ENCODE measurements around the gene ZNF516.

ZNF516 gene

DNA sequence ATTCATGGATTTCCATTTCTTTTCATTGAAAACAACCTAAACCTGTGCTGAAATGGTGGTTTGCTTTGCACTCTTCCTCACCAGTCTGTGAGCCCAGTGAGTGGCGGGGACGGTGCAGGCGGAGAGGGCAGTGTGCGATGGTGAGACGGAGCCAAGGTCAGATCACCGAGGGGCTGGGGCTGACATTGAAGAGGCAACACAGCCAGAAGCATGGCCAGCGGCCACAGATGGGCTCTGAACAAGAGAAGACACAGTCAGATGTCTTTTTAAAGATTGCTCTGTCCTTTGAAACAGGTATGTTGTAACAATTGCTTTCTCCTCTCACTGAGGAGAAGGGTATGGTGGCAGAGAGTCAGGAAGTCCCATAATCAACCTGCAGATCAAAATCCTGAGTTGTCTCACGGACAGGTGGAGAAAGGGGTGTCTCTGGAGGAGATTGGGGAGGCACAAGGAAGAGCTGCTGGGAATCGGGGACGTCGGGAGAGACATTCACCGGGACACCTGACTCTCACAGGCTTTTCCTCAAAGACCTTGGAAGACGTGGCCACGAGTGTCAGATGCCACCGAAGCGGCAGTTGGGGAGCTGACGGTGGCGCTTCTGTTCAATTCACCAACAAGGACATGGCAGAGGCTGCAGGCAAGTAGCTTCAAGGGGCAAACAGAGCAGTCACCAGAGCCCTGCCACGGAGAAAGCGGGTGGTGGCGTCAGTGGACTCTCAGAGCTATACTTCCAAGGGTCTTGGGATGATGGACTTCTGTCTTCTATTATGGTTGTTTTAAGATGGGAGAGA, 12.1 kb upstream of the ZNF516 start:
- H3K4me3 ChIP-seq (ENCODE audit: low read depth, low read length), result no peak overlapping the region

DNA sequence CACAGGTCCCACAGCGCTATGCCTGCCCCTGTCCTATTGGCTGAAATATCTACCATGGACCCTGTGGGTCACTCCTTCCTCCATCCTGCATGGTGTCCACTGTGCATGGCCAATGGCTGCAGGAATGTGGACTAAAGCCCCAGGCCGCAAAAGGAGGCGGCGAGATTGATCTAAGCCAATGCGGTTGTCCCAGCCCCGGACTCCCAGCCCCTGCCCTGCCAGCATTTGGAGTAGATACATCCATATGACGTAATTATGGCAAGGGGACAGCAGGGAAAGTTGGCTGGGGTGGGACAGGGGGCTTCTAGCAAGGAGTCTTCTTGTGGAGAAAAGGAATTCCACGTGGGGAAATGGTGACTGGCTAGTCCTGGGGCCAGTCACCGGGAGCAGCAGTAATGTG, 11.4 kb upstream of the ZNF516 start:
- H3K4me3 ChIP-seq (ENCODE audit: low read depth, low read length), result no peak overlapping the region

DNA sequence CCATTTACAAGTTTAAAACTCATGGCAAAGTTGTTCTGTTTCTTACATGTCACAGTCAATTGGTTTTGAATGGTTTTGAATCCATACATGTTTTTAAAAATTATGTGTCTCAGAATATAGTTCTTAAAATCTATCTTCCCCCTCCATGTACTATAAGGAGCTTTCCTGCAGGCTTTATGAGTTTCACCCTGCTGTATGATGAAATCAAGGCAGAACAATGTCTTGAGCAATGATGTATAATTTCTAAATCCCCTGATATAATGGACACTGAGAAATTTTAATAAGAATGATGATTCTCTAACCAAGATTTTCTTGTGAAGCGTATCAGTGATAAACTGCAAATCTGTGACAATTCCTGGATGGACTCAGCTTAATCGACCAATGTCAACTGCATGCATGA, 10.6 kb upstream of the ZNF516 start:
- no peak overlapping the region for H3K4me3 ChIP-seq (ENCODE audit: low read depth, low read length)

DNA sequence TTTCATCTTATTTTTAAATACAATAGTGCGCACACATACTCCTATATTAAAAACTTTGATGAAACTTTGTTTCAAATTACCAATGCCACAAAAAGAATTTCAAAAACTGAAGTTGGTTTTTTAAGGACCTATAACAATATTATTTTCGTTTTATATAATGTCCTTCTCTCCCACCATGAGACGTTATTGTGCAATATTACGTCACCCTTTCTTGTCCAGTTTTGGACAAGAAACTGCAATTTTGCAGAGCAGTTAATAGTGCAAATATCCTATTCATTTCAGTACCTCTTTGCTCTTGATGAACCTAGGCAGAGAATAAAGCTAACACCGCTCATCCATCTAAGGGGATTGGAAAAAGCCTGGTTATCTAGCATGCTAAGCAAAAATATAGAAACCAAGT, 9.7 kb upstream of the ZNF516 start:
- no peak overlapping the region for H3K4me3 ChIP-seq (ENCODE audit: low read depth, low read length)

DNA sequence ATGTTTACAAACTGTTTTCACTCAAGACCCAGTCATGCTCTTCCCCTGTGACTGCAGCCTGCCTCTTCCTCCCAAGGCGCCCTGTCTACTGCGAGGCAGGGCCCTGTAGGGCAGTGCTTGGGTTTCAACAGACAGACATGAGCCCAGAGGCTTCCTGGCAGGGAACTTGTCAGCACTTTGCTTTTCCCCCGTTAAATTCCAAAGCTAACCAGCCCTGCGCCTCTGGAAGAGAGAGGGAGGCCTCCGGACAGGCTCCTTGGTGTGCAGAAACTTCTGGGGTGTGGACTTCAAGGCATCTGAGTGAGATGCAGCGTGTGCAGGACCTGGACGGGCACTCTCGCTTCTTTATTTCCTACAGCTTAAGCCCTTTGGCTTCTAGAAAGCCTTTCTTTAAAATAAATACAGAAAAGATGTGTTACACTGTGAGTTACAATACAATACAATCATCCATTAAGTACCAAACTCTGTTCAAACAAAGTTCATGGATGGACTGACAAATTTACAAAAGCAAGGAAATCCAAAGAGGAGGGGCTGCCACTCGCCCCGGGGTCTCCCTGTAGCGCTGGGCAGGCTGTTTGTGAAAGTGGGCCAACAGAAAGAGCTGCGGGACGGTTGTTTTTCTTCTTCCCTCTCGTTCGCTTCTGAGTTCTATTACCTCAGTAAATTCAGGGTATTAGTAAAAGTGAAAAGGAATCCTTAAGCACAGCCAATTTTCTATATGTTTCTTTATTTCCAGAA, 8.8 kb upstream of the ZNF516 start:
- no peak overlapping the region for H3K4me3 ChIP-seq (ENCODE audit: low read depth, low read length)

DNA sequence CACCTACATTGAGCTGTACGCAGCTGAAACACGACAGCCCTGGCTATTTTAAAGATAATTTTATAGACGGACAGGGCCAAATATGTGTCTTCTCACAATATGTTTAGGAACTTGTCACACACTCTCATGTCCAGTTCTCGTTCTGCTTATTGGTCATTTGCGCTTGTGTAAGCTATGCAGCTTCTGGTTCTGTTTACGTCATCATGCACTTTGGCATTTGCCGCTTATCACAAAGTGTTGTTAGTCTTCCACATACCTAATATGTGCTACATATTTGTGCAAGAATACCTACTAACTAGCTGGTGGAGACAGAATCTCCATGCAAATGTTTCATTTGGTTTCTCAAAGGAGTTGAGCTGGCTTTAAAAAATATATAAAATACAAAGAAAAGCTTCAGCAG, 7.5 kb upstream of the ZNF516 start:
- no peak overlapping the region for H3K4me3 ChIP-seq (ENCODE audit: low read depth, low read length)

DNA sequence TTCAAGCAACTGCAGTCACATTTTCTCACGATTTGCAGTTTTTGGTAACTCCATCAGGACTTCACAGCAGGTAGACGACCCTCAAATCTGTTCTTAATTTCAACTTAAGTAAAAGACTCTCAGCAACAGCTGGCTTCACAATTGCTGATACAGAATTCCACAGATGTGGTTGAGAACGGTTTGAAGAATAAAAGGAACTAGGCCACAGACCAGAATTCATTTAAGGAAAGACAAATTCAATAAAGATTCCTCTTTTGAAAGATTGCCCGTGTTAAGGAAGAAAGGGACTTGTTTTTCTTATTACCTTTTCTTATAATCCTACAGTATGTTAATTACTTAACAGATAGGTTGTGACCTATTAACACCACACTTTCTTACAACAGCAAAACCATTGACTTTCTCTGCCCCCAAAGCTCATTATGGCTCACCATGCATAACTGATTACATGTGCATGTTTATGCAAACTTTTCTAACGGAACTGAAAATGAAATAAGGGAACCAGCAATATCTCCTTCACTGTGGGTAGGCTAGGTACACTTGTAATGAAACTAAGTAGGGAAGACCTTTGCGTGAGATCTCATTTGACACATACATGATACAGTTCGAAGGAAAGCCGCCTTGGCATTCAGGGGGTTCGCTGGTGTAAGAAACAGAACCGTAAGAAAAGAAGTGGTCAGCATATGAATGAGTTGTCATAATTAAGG, 4.7 kb upstream of the ZNF516 start:
- H3K4me3 ChIP-seq (ENCODE audit: low read depth, low read length), result no peak overlapping the region

DNA sequence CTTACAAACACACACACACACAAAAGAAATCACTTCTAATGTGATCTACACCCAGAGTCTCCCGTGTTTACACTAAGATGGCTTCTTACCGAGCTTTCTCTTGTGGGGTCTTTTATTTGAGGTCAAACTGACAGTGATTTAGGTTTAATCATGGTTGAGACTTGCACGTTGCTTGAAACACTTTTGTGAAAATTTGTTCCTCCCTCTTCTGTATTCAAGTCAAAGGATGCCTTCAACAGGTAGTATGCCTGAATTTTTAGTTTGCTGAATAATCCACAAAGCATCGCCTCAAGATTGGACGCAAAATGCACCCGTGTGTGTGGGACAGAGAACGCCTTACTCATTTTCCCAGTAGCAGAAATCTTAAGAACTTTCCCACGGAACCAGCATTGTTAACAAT, 4.0 kb upstream of the ZNF516 start:
- H3K4me3 ChIP-seq (ENCODE audit: low read depth, low read length), result no peak overlapping the region

DNA sequence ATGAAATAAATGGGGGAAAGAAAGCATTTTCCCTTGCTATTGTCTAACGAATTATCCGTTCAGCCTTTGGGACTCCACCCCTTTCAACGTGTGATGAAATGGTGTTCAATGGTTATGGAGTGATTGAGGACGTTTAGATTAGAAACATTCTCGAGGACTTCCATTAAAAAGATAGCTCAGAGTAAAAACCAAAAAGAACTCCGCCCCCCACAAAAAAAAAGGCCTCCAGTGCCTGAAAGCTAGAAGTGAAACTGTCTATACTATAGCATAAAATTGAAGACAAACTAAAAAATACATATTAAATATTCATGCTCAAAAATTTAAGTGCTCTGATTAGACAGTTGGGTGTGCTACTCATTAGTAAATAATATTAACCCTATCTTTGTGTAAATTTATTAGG, 3.0 kb upstream of the ZNF516 start:
- H3K4me3 ChIP-seq (ENCODE audit: low read depth, low read length), result no peak overlapping the region

DNA sequence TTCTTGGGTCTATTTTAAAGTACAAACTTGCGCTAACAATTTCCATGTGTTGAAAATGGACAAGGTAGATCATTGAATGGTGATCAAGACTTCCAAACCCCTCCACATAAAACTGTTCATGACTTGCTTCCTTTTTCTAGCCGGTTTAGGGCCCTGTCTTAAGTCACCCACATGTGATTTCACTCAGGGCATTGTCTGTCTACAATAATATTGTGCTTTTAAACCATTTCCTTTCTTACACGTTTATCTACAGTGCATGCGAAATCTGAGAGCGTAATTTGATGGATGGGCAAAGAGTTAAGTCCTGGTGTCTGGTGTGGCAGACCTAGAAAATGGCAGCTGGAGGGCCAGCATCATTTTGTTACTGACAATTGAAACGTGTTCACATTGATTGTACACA, 2.0 kb upstream of the ZNF516 start:
- H3K4me3 ChIP-seq (ENCODE audit: low read depth, low read length), result no peak overlapping the region

DNA sequence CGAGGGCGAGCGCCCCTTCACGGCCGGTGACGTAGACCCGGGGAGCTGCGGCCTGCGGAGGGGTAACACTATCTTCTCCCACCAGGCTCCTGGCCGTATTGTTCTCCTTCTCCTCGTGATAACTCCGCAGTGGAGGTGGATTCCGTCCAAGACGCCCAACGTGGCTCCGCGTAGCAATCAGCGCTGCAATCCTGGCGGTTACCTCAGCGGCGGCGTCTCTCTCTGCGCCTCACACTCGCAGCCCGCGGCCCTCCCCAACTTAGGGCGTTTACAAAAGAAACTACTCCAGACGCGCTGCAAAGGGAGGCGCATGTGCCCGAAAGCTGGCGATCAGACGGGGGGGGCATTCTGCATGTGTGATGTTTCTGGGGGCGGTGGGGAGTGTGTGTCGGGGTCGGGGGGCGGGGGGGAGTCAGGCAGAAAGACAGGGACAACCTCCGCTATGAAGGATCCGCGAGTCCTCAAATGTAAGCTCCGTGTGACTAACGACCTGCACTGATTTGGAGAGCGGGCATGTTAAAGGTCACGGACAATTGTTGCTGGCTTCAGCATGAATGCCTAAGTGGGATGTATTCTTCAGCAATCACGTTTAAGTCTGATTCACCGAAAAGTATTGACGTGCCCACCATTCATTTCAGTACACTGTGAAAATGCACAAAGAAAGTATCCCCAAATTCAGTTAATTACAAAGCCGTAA, 1.3 kb upstream of the ZNF516 start:
- peak overlapping the region; percentile 57 for H3K4me3 ChIP-seq (ENCODE audit: low read depth, low read length)

DNA sequence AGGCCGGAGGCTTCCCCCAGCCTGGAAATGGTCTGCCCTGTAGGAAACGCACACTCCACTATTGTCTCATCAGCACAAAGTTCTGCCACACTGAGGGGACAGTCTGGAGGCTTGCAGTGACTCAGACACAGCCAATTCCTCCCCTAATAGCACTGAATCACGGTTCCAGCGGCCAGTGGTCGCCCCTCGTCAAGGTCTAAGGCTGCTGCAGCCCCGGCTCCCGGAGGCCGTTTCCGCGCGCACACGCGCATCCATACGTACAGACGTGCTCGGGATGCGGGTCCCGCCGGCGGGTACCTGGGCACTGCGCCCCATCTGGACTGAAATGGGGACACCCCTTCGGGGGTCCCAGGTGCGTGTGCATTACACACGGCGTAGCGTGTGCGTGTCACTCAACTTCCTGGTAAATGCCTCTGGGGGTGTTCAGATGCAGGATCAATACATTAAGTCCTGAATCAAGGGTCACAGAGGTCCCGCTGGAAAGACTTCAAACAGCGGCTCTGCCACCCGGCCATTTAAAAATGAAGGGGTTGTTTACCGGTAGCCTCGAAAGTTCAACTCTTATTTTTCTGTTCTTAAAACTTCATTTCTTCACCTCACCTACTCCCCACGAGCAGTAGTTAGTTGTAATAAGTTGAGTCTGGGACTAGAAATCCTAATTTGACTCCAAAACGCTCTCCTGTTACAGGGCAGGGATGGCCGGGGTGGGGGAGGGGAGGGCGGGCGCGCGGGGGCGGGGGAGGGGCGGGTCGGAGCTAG, 572 bp upstream of the ZNF516 start:
- peak overlapping the region; percentile 57 for H3K4me3 ChIP-seq (ENCODE audit: low read depth, low read length)

DNA sequence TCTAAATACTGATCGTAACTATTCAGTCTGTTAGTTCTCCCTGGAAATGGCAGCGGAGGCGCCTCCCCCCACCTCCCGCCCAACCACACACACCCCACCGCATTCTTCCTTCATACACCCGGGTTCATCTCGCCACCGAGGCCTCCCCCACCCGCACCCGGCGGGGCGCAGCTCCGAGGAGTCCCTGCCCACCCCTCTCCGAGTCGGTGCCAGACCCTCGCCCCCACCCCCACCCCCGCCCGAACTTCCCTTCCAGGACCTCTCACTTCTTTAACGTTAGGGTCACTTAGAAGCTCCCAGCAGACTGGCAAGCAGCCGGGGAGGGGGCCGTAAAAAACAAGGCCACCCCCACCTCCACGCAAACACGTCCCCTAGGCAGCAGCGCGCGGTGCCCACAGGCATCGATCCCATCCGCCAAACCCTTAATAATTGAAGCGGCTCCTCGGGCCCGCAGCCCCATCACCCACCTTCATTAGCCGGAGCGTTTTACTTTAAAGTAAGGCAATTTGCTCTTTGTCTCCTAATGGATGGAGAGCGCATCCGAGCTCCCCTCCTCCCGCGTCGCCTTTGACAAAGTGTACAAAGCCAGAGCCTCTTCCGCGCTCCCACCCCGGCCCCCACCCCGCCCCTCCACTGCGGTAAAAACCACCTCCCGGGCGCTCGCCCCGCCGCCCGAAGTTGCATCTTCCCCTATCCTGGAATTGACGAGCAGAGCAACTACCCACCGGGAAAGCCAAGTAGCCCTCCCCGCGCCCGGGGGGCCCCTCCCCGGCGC, 624 bp downstream of the ZNF516 start:
- H3K4me3 ChIP-seq (ENCODE audit: low read depth, low read length), result peak overlapping the region; percentile 29

DNA sequence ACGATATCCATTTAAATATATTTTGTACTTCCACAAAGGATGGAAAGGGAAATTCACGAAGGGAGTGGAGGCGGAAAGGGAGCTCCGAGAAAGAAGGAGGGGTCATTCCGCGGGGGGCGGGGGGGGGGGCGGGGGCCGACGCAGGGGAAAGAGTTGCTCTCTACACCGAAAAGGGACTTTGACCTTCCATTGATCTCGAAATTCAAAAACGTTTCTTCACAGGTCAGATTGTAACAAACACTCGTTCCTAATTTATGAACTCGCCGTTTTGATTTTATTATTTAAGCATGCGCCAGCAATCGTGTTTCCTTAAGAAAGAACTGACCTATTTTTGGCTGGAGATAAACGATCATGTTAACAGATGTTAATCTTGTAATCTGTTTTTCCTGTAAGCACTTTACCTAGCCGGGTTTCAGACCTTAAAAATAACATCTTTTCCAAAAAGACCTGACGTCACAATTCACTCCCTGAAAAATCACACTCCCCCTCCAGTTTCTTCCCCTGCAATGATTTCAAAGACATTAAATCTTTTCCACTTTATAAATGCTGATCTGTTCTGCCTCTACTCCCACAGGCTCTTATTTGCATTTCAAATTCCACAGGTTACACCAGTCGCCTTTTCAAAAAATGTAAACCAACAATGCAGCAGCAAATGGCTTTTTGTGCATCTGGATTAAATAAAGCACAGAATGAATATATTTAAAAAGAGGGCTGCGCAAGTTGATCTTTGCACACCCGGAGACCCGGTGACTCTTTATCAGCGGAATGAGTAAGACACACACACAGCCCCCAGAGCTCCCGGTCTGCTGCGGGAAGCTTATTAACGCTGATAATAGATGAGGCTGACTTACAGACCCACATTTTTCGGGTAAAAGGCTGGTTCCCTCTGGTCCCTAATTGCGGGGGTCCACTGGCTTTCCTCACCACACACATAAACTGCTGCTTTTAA, 1.6 kb downstream of the ZNF516 start:
- peak overlapping the region; percentile 37 for H3K4me3 ChIP-seq (ENCODE audit: low read depth, low read length)

DNA sequence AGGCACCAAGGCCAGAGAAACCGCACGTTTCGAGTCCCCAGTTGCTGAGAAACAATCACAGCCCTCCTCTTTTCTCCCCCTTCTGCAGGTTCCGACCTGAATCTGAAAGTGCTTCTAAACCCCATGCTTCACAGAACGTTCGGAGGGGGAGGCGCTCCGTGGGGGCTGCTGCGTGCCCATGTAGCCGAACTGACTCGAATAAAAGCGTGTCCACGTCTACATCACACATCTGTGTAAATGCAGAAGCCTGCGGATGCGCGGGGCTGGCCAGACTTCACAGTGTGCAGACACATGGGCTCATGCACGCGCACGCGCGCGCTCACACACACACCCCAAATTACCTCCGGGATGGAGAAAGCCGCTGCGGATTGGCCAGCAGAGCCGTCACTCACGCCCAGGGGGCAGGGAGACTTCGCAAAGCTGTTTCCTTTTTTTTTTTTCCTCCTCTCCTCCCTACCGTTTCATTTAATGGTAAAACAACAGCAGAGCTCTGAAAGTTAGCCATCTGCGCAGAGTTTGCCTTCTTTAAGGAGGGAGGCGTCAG, 2.3 kb downstream of the ZNF516 start:
- H3K4me3 ChIP-seq (ENCODE audit: low read depth, low read length), result peak overlapping the region; percentile 35

DNA sequence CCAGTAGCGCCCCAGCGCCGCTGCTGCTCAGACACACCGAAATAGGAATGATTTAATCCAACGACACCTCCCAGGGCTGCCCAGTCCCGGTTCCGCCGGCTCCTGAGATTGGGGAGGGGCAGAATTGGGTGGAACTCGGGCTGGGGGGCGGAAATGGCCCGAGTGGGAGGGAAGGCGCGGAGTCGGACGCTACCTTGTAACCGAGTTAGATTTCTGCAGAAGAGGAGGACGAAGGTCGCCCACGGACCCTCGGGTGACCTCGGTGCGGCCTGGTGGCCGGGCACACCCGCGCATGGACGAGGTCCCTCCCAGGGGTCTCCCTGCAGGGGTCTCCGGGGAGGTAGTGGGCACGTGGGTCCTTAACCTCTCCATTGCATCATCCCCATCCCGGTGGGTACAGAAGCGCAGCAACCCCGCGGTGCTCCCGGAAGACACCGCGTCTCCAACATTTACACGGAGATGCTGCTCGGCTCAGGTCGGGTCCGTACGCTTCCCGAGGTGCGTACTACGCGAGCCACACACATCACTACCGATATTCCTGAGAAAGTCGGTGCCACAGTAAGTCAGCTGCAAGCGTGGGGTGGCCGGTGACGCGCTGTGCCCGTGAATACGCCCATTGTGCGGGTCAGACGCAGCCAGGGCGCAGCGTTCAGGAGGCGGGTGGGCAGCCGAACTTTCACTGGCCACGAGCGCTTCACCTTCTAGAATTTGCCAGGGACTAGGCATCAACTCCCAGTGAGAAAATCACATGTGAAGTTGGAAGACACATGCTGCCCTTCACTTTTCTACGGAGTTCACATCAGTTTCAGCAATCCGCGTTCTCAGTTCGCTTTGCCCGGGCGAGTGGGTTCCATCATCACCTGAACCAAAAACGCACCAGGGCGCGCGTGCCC, 3.0 kb downstream of the ZNF516 start:
- H3K4me3 ChIP-seq (ENCODE audit: low read depth, low read length), result peak overlapping the region; percentile 35

DNA sequence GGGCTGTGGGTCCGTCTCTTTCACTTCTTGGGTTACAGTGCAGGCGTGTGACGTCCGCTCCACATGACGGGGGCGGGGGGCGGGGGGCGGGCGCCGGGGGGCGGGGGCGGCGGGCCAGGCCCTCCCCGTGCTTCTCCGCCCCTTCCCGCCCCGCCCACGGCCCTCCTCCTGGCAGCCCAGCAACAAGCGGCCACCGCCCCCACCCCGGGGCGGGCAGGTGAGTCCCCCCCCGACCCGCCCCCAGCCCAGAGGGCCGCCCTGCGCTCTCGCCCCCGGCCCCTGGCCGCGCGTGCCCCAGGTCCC, 3.6 kb downstream of the ZNF516 start:
- H3K4me3 ChIP-seq (ENCODE audit: low read depth, low read length), result peak overlapping the region; percentile 35
